ENCODE data around the gene MACO1.

Gene MACO1

GRCh38 chr1:25525361-25525688 lies 94.6 kb downstream of the MACO1 start:
- DNase-seq, result no peak

- DNase-seq, result no peak
Observed at GRCh38 chr1:25526753-25527152, 96.1 kb downstream of the MACO1 start.

- DNase-seq, result no peak
Observed at GRCh38 chr1:25527226-25527846, 96.6 kb downstream of the MACO1 start.

GRCh38 chr1:25527946-25528595 lies 97.4 kb downstream of the MACO1 start:
- no peak for DNase-seq

GRCh38 chr1:25528881-25529517 lies 98.3 kb downstream of the MACO1 start:
- no peak for DNase-seq

GRCh38 chr1:25529518-25530185 lies 99.0 kb downstream of the MACO1 start:
- no peak for DNase-seq

- DNase-seq, result no peak
Observed at GRCh38 chr1:25530186-25531081, 99.7 kb downstream of the MACO1 start.

GRCh38 chr1:25531082-25531461 lies 100.4 kb downstream of the MACO1 start:
- DNase-seq, result no peak

- DNase-seq, result no peak
Observed at GRCh38 chr1:25532970-25533369, 102.3 kb downstream of the MACO1 start.

GRCh38 chr1:25533775-25534409 lies 103.2 kb downstream of the MACO1 start:
- DNase-seq, result no peak

- no peak for DNase-seq
Observed at GRCh38 chr1:25534410-25534788, 103.7 kb downstream of the MACO1 start.

GRCh38 chr1:25536124-25536523 lies 105.4 kb downstream of the MACO1 start:
- no peak for DNase-seq

GRCh38 chr1:25537153-25537831 lies 106.6 kb downstream of the MACO1 start:
- DNase-seq, result no peak

- no peak for DNase-seq
Observed at GRCh38 chr1:25538191-25538767, 107.6 kb downstream of the MACO1 start.

GRCh38 chr1:25540750-25541342 lies 110.1 kb downstream of the MACO1 start:
- no peak for DNase-seq

GRCh38 chr1:25541425-25541824 lies 110.7 kb downstream of the MACO1 start:
- no peak for DNase-seq

- no peak for DNase-seq
Observed at GRCh38 chr1:25541889-25542658, 111.4 kb downstream of the MACO1 start.

- no peak for DNase-seq
Observed at GRCh38 chr1:25543005-25543424, 112.3 kb downstream of the MACO1 start.

GRCh38 chr1:25543425-25544242 lies 112.9 kb downstream of the MACO1 start, which contains the start of gene LDLRAP1:
Gene LDLRAP1 (plus strand): TSS chr1:25543606. CDS start chr1:25543699, 93 bp downstream.
- DNase-seq, result peak; percentile 74
